Activated effector memory CD4-positive, alpha-beta T cell treated with anti-CD3 and anti-CD28 coated beads, Interleukin-2, amount 50 U/mL, for 16 hours (primary cell): Measurements from ENCODE around the gene TMEM187.

Experiments used
- DNase-seq: peaks from one replicate; pipeline ENCODE4 v3.0.0-alpha.2; 2020

TMEM187 gene, protein sequence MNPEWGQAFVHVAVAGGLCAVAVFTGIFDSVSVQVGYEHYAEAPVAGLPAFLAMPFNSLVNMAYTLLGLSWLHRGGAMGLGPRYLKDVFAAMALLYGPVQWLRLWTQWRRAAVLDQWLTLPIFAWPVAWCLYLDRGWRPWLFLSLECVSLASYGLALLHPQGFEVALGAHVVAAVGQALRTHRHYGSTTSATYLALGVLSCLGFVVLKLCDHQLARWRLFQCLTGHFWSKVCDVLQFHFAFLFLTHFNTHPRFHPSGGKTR

DNA sequence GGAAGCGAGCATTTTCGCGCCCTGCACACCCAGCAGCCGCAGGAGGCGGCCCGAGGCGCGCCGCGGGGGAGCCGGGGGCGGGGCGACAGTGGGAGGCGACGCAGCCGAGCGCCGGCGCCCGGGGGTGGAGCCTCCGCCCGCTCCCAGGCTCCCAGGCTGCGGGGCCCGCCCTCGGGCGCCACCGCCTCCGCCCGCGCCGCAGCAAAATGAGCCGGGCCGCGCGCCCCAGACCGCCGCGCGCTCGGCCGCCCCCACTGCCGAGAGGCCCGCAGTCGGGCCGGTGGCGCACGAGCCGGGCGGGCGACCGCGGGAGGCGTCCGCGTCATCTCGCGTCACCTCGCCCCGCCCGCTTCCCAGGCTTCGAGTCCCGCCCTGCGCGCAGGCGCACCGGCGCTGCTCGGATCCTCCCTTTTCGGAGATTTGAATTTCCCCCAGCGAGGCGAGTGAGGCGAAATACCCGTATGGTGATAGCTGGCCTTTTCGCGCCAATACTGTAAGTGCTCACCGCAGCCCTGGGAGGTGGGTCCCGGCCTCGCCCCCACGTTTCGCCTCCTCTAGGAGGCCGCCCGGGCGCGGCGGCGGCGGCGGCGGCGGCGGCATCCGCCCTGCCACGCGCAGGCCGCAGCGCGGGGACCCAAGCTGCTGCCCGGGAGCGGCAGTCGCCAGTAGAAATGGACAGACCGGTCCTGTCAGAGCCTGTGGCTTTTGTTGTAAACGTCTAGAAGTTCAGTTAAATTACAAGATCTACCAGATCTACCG, at the start of gene TMEM187:
Gene TMEM187, plus strand, starts transcription at position 387 of the 759 bp plus-strand sequence. CDS start 9,309 bp downstream, outside the sequence.
- DNase-seq = peak; percentile 94

DNA sequence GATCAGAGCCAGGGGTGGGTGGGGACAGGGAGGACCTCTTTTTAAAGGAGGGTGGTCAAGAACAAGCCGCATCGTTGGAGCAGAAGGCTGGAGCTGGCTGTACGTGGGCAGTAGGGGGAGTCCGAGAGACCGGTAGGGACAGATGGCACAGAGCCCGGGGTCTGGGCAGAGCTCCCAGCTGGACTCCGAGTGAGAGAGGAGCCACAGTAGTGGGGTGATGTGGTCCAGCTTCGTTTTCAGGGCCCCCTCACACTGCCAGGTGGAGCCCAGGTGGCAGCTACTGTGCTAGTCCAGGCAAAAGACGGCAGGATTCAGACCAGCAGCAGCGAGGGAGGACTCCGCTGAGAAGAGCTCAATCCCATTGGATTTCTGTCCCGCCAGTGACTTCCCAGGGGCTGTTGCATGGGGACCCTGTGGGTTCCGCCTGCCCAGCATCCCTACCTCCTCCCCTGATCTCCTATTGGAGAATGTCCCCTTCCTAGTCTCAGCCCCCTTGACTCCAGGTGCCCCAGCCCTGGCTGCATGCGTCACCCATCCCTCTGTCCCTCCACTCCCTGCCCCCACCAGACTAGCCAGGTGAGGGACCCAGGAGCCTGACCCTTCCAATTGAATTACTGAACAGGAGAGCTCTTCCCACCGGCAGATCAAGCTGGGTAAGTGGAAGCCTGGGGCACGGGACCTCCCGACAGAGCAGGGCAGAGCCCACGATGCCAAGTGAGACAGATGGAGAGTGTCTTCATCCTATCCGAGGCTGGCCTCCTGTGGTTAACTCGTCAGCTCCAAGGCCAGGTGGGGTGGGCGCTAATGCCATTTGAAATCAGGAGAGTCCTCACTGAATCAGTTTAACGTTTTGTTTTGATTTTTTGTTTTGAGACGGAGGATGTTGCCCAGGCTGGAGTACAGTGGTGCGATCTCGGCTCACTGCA, 49.4 kb upstream of the TMEM187 start:
- no peak for DNase-seq

DNA sequence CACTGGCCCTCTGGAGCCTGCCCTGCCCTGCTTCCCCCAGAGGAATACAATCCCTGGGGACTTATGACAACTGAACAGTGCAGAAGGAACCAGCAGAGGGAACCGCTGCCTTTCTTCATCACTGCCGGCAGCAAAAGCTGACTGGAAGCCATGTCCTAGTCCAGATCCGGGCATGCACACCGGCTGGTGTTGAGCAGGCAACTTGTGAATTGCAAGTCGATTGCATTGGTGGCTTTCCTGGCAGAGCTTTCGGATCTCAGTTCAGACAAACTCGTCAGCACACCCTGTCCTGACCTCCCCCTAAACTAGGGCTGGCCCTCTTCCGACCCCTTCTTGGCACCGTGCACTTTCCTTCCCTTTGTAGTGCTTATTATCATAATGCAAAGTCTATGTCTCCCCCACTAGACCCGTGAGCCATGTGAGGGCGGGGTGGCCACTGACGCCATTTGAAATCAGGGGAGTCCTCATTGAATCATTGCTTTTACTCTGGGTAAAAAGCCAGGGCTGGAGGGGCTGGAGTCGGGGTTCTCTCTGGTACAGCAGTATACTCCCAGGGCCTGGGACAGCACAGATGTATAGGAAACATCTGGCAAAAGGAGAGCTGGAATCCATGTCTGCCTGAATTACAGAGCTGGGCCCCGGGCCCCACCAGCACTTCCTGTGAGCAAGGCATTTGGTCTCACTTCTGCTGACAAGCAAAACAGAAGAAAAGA, 48.2 kb upstream of the TMEM187 start:
- peak; percentile 72 for DNase-seq

DNA sequence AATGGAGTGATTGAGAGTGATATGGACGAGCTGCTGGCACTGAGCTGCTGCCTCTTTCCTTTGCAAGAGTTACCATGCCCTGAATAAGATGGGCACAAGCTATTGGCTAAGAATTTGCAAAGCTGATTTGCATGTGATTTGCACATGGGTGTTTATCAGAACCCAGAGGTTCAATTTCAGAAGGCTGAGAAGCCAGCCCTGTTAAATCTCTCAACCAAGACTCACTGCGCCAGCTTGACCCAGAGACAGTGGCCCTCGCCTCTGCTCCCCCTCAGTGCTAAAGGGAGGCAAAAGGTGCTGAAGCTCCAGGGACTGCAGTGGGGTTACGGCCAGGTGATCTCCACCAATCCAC, 47.2 kb upstream of the TMEM187 start:
- DNase-seq = no peak

DNA sequence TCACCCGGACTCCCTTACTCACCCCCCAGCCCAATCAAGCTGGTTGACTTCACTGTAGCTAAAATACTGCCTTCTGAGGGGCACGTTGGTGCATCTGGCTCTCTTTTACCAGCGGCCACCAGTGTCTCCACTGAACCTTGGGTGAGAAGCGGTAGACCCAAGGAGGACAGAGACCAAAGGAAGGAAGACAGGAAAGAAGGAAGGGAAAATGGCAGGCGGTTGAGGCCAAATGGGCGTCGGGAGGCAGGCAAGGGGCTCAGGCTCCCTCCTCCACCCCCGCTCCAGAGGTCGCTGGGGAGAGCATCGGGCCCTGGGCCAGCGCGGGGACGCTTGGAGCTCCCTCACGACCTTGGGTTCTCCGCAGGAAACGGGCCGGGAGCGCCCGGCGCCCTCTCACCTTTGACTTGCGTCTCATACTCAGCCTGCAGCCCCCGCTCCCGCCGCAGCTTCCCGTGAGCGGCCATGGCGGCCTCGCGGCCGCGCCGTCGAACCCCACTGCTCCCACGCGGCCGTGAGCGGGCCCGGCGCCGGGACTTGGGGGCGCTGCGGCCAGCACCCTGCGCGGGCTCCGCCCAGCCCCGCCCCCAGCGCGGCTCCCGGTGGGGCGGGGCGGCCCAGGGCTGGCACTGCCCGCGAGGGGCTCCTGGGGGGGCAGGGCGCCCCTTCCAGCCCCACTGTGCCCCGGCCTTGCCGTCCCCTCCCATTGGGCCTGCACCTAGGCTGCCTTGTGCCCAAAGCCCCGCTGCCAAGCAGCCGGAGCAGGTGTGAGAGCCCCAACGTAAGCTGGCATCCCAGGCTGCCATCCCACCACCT, 46.6 kb upstream of the TMEM187 start, which contains the start of gene ARHGAP4:
Gene ARHGAP4, minus strand, starts transcription at position 526 of the 813 bp plus-strand sequence. Its CDS starts 62 bp downstream, at position 464.
- DNase-seq = peak; percentile 78

DNA sequence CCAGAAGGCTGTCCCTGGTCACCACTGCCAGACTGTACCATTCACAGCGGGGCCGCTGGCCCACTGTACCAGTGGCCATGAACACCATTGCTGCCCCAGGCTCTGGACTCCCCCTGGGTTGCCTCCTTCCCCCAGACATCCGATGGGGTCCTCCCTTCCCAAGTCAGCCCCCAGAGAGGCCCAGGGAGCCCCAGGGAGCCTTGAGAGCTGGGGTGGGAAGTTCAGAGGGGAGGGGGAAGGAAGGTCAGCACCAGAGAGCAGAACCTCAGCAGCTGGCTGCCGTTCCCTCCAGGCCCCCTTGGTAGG, 46.0 kb upstream of the TMEM187 start:
- no peak for DNase-seq

DNA sequence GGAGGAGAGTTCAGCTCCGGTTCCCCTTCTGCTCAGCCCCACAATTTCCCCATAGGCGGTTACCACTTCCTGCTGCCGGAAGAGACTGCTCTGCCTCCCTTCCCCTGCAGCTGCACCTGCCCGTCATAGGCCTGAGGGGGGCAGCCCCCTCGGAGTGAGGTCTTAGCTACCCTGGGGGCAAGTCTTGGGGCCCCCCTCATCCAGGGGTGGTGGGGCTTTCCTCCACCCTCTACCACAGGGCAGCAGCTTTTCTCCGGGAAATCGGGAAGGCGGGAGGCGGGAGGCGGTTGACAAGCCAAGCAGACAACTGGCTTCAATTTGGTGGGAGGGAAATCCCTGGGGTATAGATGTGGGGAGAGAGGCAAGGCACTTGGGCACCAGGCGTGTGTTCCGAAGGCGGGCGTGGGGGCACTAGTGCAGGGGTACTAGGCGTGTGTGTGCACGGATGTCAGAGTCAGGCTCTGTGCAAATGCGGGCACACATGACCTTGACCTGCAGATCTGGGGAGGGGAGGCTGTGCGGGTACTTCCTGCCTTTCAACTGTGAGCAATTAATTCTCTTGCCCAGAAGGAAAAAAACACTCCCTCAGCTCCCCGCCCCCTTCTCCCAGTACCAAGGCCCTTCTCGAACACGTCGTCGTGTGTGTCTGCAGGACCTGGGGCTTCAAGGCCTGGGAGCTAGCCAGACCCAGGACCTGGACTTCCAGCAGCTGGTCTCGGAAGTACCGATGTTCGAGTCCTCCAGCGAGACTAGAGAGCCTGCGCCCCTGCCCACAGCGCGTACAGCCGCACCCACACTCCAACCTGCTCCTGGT, 45.5 kb upstream of the TMEM187 start:
- DNase-seq = peak; percentile 89

DNA sequence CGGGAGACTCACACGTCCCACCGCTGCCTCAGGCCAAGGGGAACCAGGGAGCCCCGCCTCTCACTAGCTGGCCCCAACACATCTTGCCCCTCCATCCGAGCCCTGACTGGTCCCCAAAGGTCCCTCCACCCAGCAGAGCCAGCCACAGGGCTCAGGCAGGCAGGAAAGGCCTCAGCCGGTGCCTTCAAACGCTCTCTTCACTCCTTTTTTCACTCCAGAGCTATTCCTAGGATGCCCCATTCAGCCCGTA, 45.0 kb upstream of the TMEM187 start:
- no peak for DNase-seq

DNA sequence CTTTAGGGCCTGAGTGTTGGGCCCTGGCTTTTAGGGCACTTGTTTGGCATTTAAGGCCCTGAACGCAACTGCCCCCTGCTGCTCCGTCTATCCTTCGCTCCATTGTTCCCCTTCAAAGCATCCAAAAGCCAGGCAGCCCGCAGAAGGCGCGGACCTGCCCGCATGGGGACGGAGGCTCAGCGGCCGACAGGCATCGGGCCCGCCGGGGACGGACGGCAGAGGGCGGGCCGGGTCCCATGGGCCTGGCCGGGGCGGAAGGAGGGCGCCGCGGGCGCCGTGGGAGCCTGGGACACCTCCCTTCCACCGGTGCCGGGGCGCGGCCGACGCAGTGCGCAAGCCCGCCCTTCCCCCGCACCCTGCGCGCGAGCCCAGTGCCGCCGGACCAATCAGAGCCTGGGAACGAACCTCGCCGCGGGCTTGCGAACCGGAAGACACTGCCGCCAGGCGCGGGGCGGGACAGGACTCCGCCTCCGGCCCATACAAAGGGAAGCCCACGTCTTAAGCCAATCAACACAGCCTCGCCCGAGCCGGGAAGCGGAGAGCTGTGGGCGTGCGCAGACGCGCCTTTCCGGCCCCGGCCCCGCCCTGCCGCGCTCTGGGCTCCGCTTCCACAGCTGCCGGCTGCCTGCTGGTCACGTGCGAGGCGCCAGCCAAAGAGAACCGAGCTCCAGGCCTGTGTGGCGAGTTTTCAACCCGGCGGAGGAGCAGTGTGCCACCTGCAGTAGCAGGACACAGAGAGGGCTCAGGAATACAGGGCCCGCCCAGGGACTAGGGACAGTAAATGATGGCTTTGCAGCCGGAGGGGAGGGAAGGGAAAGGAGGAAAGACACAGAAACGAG, 44.4 kb upstream of the TMEM187 start:
- DNase-seq = peak; percentile 97

DNA sequence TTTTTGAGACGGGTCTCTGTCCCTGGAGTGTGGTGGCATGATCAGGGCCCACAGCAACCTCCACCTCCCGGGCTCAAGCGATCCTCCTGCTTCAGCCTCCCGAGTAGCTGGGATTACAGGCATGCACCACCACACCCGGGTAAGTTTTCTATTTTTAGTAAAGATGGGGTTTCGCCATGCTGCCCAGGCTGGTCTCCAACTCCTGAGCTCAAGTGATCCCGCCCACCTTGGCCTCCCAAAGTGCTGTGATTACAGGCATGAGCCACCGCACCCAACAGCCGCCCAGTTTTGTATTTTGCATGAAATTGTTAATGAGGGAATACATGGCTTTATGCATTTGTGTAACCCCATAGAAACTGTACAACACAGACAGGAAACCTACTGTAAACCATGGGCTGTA, 43.7 kb upstream of the TMEM187 start:
- no peak for DNase-seq

DNA sequence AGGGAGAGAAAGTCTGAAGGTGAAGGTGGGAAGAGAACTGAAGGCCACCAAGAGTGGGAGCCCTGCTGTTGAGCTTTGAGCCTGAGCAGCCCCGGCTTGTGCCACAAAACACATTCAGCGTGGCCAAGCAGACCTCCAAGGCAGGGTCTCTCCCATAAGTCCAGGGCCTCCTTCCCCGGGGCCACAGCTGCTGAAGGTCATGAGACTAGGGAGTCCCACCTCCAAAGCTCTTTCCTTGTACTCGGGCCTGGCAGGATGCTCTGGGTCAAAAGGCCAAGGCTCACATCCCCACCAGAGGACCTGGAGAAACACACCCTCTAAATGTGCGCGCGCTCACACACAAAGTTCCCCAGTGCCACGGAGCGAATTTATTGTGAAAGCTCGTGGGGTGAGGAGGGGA, 43.0 kb upstream of the TMEM187 start:
- no peak for DNase-seq

DNA sequence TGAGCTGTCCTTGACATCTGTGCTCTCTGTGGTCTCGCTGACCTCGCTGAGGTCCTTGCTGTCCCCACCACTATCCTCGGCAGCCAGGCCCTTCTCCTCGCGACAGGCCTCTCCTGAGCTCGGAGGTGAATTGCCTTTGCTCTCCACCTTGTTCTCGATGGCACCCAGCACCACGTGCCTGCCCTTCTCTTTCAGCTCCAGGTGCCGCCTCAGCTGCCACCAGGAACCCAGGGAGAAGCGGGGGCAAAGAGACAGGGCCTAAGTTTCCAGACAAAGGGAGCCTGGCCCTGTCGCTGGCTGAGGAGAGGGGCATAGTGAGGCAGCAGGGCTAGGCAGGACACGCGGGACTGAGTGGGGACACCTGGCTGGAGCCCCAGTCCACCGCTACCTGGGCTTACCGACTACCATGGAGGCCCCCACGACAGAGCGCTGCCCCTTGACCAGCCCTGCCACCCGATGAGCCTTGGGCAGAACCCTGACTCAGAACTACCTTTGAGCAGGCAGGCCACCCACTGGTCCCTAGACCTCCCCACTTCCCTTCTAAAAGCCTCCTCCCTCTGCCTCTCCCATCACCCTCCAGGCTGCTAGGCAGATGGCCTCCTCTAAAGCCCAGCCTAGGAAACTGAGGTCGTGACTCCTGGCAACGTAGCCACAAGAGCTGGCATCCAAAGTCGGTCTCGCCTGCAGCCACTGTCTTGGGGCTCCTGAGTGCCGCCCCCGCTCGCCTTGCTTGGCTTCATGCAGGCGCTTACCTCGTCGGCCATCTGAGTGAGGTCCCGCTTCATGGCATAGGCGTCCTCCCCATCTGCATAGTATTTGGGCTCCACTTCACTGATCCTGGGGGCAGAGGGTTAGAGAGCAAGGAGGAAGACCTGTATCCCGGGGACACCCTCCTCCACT, 42.3 kb upstream of the TMEM187 start:
- no peak for DNase-seq

DNA sequence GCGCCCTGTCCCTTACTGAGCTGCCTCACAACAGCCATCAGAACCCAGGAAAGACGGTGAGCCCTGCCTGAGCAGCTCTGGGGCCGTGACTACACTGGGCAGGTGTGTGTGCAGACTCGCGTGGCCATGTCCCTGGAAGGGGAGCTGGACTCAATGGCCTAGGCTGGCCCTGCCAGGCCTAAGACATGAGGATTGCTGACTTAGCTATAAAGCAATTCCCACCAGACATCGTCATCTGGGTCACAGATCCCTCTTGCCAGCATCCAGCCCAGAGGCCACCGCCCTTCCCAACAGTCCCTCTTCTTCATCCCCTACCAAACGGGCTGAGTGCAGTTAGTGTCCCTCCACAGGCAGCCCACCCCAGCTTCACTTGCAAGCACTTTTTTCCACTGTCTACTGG, 41.4 kb upstream of the TMEM187 start:
- DNase-seq = no peak

DNA sequence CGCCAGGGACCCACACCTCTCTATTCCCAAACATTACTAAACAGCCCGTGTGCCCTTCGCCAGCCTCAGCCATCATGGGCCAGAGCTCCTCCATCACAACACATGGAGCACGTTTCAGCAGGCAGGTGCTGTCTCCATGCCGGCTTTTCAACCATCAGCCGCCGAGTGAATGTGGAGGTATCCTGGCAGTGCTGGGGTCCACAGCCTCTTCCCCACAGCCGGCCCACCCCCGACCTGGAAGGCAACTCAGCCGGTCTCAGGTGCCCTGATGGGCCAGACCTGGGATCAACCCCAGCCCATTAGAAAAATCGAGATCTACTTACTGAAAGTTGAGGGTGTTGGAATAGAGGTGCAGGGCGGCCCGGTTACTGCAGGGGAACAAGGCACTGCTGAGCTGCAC, 40.8 kb upstream of the TMEM187 start:
- no peak for DNase-seq

DNA sequence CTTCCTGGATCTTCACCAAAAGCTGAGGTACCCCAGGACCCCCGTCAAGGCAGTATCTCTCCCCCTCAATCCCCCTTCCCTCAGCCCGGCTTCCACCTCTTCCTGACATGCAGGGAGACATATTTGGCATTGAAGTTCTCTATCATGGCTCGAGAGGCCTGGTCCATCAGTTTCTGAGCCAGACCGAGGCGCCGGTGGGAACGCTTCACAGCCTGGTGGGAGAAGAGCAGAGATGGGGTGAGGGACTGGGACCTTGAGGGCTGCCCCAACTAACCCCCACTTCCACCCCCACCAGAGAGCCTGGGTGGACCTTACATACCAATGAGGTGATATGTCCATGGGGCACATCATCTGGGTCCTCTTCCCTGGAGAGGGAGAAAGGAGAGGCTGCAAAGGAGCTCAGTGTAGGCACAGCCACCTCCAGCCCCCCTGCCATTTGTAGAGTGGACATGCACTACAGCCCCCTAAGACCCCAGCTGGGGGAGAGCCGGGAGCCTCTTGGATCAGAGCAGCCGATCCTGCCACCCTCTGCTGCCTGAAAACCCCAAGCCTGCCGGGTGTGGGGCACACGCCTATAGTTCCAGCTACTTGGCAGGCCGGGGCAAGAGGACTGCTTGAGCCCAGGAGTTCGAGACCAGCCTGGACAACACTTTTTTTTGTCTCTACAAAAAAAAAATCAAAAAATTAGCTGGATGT, 40.2 kb upstream of the TMEM187 start:
- no peak for DNase-seq

DNA sequence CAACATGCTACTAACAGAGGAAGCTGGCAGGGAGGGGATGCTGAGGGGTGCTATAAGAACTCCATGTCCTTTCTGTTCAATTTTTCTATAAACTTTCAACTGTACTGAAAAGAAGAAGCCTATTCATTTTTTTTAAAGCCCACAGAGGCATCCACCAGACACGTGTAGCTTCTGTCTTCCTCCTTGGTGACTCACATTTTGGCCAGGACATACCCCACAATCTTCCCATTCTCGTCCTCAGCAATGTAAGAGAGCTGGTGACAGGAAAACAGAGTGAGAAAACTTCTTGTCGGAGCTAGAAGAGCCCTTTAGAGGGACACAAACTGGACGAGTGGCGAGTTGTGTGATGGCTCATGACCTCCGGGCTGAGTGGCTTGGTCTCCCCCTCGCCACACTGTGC, 38.8 kb upstream of the TMEM187 start:
- DNase-seq = no peak

DNA sequence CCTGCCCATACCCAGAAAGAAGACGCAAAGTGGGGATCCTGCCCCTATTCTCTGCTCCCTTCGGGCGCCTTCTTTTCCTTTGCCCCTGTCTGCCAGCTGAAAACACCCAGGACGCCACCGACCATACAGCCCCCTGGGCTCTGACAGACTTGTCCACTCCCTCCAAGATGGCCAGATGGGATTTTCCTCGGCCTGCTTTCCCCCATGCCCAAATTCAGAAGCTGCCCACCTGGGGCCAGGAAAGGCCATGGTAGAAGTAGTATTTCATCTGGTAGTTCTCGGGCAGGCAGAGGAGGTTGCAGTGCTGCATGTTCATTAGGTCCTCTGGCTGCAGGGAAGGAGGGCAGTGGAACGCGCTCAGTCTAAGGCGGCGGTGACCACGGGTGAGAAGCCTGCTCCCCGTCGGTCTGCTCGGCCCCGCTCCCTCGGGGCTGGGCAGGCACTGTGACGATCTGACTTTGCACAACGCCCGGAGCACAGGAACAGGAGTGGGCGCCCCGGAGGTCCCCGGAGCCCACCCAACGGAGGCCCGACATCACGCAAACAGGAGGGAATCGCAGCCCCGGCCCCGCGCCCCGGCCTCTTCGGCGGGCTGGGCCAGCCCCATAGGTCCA, 38.3 kb upstream of the TMEM187 start:
- no peak for DNase-seq

DNA sequence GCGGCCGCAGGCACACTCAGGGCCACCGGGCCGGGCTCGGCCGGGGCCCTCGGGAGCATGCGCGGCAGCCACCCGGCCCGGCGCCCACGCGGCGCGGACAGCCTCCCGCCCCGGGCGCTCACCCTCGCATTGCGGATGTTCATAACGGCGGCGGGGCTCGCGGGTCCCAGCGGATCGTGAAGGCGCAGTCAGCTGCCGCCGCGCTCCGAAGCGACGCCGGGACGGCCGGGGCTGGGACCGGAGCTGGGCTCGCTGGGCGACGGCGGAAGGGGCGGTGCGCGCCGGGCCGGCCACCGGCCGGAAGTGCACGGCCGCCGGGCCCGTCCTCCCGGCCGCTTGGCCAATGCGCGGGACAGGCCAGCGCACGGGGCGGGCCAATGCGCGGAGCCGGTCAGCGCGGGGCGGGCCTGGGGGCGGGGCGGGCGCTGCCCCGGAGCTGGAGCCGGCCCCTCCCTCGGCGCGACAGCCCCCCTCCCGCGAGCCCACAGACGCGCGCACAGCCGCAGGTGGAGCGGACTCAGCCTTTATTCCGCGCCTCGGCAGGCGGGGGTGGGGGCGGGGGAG, 37.7 kb upstream of the TMEM187 start, which contains the start of gene NAA10:
Gene NAA10, minus strand, starts transcription at position 276 of the 564 bp plus-strand sequence. Its CDS starts 133 bp downstream, at position 143.
- peak; percentile 86 for DNase-seq
